Esophagus muscularis mucosa (tissue), 3 donors: ENCODE data around the gene TTC6.

Source experiments
- POLR2A ChIP-seq: fragments of 450-650 bp; IDR thresholded peaks from one replicate; pipeline ENCODE4 v1.6.1; 2017; ENCODE audit warnings: antibody characterized with exemption, moderate library complexity, mild to moderate bottlenecking, low read depth
- POLR2AphosphoS5 ChIP-seq, 2 donors: sonication (generic); formaldehyde crosslinking; IDR thresholded peaks; one replicate each; pipeline ENCODE4 v1.6.1; 2017; ENCODE audit warnings: antibody characterized with exemption in 2 of 2
- TF ChIP-seq, protein P1 (sequence below), 3 experiments: fragments of 200-600 bp in 2 of 3; fragments of 450-650 bp in 1 of 3; sonication (generic) in 2 of 3; IDR thresholded peaks; one replicate each; pipeline ENCODE4 v1.5.1; 2017 to 2019; ENCODE audit warnings: antibody characterized with exemption in 3 of 3, mild to moderate bottlenecking in 2 of 3, moderate library complexity in 1 of 3

DNA sequence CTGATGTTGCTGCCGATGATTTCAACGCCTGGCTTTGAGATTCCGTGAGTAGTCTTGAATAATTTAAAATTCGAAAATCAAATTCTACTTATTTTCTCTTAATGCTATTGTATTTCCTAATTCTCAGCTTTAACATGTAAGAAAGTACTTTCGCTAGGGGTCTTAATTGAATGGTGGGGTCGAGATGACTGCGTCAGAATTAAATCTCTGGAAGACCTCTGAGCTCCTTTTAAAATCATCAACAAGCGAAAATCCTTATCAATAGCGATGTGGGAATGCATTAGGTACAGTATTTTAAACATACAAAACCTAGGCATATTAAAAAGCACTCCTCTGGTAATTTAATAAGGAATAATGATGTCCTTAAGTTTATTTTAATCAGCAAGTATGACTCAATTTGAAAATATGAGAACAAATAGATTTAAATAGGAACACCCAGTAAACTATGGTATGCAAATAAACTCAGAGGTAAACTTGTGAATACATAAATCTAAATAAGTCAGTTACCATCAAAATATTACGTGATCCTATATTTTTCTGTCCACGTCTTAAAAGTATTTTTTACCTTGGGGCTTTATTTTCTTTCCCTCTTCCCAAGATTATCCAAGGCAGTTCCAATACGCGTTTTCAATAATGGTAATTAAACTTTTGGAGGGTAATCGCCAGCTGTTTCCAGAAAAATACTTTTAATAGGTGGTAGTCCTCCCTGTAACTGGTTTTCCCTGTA is 1.8 kb upstream of the TTC6 start:
- TF ChIP-seq, protein P1, sequence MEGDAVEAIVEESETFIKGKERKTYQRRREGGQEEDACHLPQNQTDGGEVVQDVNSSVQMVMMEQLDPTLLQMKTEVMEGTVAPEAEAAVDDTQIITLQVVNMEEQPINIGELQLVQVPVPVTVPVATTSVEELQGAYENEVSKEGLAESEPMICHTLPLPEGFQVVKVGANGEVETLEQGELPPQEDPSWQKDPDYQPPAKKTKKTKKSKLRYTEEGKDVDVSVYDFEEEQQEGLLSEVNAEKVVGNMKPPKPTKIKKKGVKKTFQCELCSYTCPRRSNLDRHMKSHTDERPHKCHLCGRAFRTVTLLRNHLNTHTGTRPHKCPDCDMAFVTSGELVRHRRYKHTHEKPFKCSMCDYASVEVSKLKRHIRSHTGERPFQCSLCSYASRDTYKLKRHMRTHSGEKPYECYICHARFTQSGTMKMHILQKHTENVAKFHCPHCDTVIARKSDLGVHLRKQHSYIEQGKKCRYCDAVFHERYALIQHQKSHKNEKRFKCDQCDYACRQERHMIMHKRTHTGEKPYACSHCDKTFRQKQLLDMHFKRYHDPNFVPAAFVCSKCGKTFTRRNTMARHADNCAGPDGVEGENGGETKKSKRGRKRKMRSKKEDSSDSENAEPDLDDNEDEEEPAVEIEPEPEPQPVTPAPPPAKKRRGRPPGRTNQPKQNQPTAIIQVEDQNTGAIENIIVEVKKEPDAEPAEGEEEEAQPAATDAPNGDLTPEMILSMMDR (IDR thresholded peaks at IDR 0.05) = no peak
- no peak for TF ChIP-seq POLR2AphosphoS5 (IDR thresholded peaks at IDR 0.05)
- TF ChIP-seq POLR2A = no peak
